HG02571 (cell line): ENCODE results near the gene ANKRD13D.
A peak's percentile ranks its signal among the peaks of the same experiment; 100 is the strongest.
"Not testable (repeated sequence)": the region's sequence is repeated elsewhere in the genome, so short reads cannot be mapped to it uniquely, and the experiment has no call there.

Experiments
- ATAC-seq: cut with Tn5 transposase; IDR thresholded peaks from one replicate; pipeline ENCODE4 v1.9.1; 2021; ENCODE audit warnings: mild to moderate bottlenecking, moderate library complexity; ENCODE audit not compliant: unreplicated experiment

The ANKRD13D gene

GRCh38 chr11:67317205-67317887 is 28.2 kb downstream of the ANKRD13D start:
- ATAC-seq = peak; percentile 79

DNA sequence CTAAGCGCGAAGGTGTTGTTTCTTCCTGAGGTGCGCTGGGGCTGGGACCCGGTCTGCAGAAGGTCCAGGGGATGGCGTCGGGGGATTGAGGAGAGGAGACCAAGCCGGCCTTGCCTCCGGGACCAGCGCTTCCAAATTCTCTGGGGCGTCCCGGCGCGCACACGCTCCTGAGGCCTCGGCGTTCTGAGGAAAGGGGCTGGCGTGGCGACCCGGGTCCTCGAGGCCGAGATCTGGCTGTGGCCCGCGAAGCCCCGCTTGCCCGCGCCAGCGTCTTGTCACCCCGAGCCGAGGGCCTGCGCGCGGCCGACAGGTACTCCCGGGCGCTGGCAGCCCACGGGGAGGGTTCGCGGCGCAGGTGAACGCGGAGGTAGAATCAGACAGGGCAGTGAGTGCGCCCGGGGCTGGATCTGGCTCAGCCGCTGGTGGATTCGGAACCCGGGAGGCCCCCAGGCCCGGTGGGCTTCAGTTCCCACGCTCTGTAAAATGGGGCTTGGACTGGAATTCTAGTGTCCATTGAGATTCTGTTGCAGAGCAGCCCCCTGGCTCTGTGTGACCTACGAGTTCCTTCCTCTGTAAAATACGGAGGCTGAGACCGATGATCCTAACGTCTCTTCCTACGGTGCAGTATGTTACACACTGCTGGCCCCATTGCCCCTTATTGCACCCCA is 28.9 kb downstream of the ANKRD13D start:
- ATAC-seq = peak; percentile 3

GRCh38 chr11:67318876-67319275 is 29.8 kb downstream of the ANKRD13D start:
- not testable (repeated sequence) for ATAC-seq

DNA sequence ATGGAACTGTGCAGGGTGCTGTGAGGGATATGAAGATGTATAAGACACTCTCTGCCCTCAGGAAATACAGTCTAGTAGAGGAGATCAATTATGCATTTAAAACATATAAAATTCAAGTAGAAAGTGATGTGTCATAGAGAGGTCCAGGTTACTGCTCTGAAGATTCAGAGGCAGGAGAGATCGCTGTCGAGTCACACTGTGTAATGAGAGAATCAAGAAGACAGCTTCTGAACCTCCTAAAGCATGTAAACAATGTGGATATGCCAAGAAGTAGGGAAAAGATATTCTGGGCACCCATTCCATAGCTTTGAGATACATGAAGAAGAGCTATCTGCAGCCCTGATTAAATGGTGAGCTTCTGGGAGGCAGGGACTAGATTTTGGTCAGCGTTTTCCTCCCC is 30.9 kb downstream of the ANKRD13D start:
- no peak for ATAC-seq

DNA sequence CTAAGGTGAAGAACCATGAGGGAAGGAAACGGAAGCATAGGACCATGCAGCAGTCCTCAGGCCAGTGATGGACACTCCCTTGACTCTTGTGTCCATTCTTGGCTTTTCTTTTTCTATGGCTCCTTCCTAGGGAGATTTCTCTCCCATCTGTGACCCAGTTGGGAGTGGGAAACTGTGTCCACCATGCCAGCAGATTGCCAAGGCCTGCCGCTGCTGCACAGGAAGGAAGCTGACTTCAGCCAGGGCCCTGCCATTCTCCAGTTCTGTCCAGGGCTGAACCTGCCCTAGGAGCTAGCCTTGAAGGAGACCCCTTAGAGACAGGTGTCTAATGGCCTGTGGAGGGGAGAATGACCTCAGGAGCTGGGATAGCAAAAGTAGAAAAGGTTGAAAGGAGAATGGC is 31.6 kb downstream of the ANKRD13D start:
- ATAC-seq = no peak

GRCh38 chr11:67321313-67321871 is 32.3 kb downstream of the ANKRD13D start:
- no peak for ATAC-seq

- no peak for ATAC-seq
Measured at GRCh38 chr11:67322049-67322448, 32.9 kb downstream of the ANKRD13D start.

DNA sequence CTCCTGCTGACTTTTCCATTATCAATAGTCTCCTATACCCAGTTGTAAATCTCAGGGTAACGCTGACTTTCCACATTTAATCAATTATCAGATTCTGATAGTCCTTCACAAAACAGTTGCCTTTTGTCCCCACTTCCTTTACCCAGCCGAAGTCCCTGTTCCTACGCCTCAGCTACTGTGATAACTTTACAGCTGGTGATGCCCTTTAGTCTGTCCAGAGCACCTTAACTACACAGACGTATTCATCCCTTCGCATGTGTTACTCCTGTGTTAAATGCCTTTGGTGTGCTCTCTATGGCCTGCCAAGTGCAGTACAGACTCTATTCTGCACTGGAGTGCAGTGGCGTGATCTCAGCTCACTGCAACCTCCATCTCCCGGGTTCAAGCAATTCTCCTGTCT is 34.4 kb downstream of the ANKRD13D start:
- ATAC-seq = no peak

DNA sequence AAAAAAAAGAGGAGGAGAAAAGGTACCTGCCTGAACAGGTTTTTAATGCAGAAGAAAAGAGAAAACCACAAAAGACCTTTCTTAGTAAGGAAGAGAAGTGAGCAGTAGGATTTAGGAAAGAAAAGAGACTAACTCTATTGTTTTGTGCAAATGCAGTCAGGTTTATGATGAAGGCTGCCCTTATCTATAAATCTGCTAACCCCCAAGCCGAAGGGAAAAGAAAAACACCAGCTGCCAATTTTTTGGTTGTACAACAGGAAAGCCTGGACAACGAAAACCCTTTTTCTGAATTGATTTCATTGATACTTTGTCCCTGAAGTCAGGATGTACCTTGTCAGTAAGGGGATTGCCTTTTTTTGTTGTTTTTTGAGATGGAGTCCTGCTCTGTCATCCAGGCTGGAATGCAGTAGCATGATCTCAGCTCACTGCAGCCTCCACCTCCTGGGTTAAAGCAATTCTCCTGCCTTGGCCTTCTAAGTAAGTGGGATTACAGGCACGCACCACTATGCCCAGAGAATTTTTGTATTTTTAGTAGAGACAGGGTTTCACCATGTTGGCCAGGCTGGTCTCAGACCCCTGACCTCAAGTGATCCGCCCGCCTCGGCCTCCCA is 43.1 kb downstream of the ANKRD13D start:
- no peak for ATAC-seq

GRCh38 chr11:67337257-67337656 is 48.2 kb downstream of the ANKRD13D start:
- ATAC-seq = no peak

GRCh38 chr11:67344264-67344663 is 55.2 kb downstream of the ANKRD13D start:
- no peak for ATAC-seq

DNA sequence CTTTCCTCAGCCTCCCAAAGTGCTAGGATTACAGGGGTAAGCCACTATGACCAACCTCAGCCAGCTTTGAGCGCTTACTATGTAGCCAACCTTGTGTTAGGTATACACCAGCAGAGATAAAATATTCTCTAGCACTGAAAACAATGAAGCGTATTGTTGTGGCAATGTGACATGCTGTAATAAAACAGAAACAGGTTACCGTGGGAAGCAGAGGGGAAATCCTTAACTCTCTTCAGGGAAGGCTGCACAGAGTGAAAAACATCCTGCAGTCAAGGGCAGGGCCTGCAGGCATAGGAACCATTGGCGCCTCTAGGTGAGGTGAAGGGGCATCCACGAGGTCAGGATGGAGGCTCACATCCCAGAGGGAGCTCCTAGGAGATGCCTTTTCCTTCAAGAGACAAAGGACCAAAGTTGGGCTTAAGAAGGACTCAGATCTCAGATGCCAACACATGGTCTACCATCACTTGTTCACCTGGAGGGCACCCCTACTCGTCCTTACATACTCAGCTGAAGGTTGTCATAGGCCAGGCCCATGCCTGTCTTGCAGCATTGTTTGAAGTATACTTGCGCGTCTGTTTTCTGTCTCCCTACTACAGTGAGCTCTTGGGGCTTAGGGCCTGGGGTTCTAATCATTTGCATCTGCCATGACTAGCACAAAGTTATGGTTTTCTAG is 56.3 kb downstream of the ANKRD13D start:
- ATAC-seq = no peak

GRCh38 chr11:67345920-67346819 is 57.1 kb downstream of the ANKRD13D start:
- no peak for ATAC-seq

- ATAC-seq = no peak
Measured at GRCh38 chr11:67347964-67348749, 59.1 kb downstream of the ANKRD13D start.

- ATAC-seq = no peak
Measured at GRCh38 chr11:67349036-67349435, 59.9 kb downstream of the ANKRD13D start.

- ATAC-seq = no peak
Measured at GRCh38 chr11:67349457-67349856, 60.4 kb downstream of the ANKRD13D start.

DNA sequence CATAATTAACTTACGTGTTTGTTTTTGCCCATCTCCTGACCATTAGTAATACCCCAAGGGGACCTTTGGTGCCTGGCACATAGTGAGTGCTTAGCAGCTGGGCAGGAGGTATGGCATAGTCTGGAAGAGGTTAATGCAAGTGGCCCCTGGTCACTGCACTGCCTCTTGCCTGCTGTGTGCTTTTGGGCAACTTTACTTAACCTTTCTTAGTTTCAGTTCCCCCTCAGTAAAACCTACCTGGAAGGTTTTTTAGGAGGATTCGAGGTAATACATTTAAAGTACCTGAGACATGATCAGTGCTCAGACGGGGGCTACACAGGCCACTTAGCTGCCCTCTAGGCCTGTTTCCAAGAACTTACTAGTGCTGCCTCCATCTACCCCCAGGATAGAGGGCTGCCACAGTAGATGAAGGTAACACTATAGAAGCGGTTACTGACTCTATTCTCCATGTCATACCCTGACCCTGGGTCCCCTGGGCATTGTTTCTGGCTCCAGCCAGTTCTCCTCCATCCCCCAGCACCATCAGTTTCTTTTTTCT is 60.9 kb downstream of the ANKRD13D start:
- ATAC-seq = no peak

DNA sequence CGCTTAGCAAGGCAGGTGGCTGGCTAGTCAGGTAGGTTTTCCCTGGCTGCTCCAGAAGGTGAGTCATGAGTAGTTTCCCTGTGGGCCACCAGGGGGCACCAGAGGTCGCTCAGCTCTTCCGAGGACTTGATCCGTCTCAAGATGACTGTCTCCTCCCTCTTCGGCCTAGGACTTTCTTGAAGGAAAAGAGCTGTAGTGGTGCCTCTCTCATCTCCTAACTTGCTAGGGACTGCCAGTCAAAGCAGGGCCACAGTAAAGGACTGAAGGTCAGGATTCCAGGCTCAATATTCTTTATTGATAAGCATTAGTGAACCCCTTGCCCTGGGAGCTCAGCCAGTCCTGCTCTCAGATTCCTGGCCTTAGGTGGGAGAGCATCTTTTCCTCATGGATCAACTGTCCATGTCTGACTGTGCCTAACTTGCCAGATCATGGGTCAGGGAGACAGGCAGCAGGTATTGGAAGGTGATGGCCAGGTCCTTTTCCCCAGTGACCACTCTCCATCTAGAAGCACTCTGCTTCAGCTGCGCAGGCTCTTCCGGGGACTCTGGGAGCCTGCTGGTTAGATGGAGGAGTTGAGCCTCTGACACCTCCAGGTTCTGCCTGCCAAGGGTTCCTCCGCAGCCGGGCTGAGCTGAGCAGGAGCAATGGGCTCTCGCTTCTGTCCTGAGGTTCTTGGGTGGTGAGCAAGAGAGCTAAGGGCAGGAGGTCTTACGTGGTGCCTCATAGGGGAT is 62.3 kb downstream of the ANKRD13D start:
- no peak for ATAC-seq
